ENCODE measurements around the gene ARRDC3. TPM values are rescaled to one million over a fixed set of nuclear protein-coding genes. Genes with fewer than 3 reads are reported as not detected.
A peak's percentile ranks its signal among the peaks of the same experiment; 100 is the strongest.

Gene ARRDC3
- total and polyA plus RNA-seq, 8 donors: 7.3 to 79.6 (median 16.4) TPM

- H3K4me3 ChIP-seq: no peak overlapping the region
- H3K36me3 ChIP-seq: no peaks in the 10 kb centered on the region
- H3K27ac ChIP-seq: no peak overlapping the region
- 52 to 55% methylated on average over 3 of the region's 3 CpGs for WGBS, 2 donors
- H3K27me3 ChIP-seq: no peaks in the 10 kb centered on the region
- DNase-seq (no peak), FAIRE-seq (no peak), ATAC-seq (no peak)
- no peaks in the 10 kb centered on the region for H3K4me1 ChIP-seq
- no peaks in the 10 kb centered on the region for H3K9me3 ChIP-seq
- TF ChIP-seq CTCF (IDR thresholded peaks at IDR 0.05): no peak
- intact Hi-C loops (cut with DNase I): no loop called here
Measured at GRCh38 chr5:91420879-91421278, 37.8 kb upstream of the ARRDC3 start.

- peak; percentile 65 to 79 (median 72) for TF ChIP-seq CTCF (IDR thresholded peaks at IDR 0.05)
- DNase-seq (peak in 5 of 6 donors; percentile 13 to 63 (median 38)), ATAC-seq (peak in 3 of 4 donors; percentile 72 to 77 (median 73)), FAIRE-seq (peak; percentile 97)
- Histone ChIP-seq H3K27ac (no peak overlapping the region), H3K9me3 (no peaks in the 10 kb centered on the region), H3K27me3 (no peaks in the 10 kb centered on the region), H3K4me3 (no peak overlapping the region), H3K36me3 (no peaks in the 10 kb centered on the region), H3K4me1 (no peaks in the 10 kb centered on the region)
- intact Hi-C loops (cut with DNase I): loop anchor here in 1 of 3 donors (10.0 kb wide), 1 partner anchor 555 kb away; no protein-coding TSS in a partner anchor
- WGBS, 2 donors: 47 to 50% methylated on average over 9 of the region's 9 CpGs
Measured at GRCh38 chr5:91419571-91420537, 36.7 kb upstream of the ARRDC3 start.

GRCh38 chr5:91419136-91419535, 36.0 kb upstream of the ARRDC3 start:
- Histone ChIP-seq H3K4me1 (no peaks in the 10 kb centered on the region), H3K27me3 (no peaks in the 10 kb centered on the region), H3K36me3 (no peaks in the 10 kb centered on the region), H3K27ac (no peak overlapping the region), H3K9me3 (no peaks in the 10 kb centered on the region), H3K4me3 (no peak overlapping the region)
- TF ChIP-seq CTCF (IDR thresholded peaks at IDR 0.05): no peak
- WGBS, 2 donors: 69 to 83% methylated on average over 1 of the region's 1 CpG
- ATAC-seq (no peak), FAIRE-seq (peak; percentile 92), DNase-seq (no peak)
- intact Hi-C loops (cut with DNase I): loop anchor here in 1 of 3 donors (10.0 kb wide), 1 partner anchor 554 kb away; no protein-coding TSS in a partner anchor

- H3K27ac ChIP-seq: no peak overlapping the region
- no peak overlapping the region for H3K4me3 ChIP-seq
- TF ChIP-seq CTCF (IDR thresholded peaks at IDR 0.05): no peak
- no peaks in the 10 kb centered on the region for H3K4me1 ChIP-seq
- no peaks in the 10 kb centered on the region for H3K36me3 ChIP-seq
- H3K27me3 ChIP-seq: no peaks in the 10 kb centered on the region
- ATAC-seq (no peak), FAIRE-seq (no peak), DNase-seq (no peak)
- intact Hi-C loops (cut with DNase I): loop anchor here in 1 of 3 donors (10.0 kb wide), 1 partner anchor 553 kb away; no protein-coding TSS in a partner anchor
- no peaks in the 10 kb centered on the region for H3K9me3 ChIP-seq
Measured at GRCh38 chr5:91418158-91418557, 35.0 kb upstream of the ARRDC3 start.

GRCh38 chr5:91417219-91417618, 34.1 kb upstream of the ARRDC3 start:
- WGBS, 2 donors: 75% methylated on average over 3 of the region's 3 CpGs
- Histone ChIP-seq H3K4me3 (no peak overlapping the region), H3K36me3 (no peaks in the 10 kb centered on the region), H3K27me3 (no peaks in the 10 kb centered on the region), H3K4me1 (no peaks in the 10 kb centered on the region), H3K27ac (no peak overlapping the region), H3K9me3 (no peaks in the 10 kb centered on the region)
- FAIRE-seq (no peak), ATAC-seq (no peak), DNase-seq (no peak)
- intact Hi-C loops (cut with DNase I): loop anchor here in 1 of 3 donors (10.0 kb wide), 1 partner anchor 552 kb away; no protein-coding TSS in a partner anchor
- TF ChIP-seq CTCF (IDR thresholded peaks at IDR 0.05): no peak
